IPS DF 4.7 (cell line): ENCODE measurements around the gene VPS13C.

Experiments used
- DNase-seq: peaks from one replicate; pipeline ENCODE4 v3.0.0-alpha.2; 2013; ENCODE audit warnings: low spot score; ENCODE audit errors: extremely low read depth

VPS13C gene

DNA sequence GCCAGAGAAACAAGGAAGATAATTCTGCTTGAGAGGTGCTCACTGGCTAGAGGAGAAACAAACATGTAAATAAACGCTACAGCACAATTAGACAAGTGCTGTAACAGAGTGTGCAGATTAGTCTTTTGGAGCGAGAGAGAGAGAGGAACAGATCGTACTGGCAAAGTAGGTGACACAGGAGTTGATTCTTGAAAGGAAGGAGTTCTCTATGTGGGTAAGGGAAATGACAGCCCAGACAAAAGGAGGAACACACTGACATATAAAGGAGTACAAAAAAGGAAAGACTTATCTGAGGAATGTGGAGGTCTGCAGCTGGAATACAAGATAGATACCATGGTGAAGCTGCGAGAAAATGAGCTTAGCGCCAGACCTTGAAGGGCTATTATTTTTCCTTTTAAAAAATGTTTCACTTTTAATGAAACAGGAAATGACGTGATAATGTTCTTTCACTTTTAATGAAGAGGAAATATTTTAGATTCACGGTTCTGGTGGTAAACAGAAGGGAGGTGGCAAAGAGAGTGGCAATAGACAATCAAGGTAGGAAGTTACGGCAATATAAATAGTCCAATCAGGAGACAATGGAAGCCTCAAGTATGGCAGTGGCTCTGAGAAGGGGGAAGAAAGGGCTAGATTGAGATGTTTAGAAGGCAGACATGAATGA, 202.9 kb downstream of the VPS13C start:
- DNase-seq, result no peak

DNA sequence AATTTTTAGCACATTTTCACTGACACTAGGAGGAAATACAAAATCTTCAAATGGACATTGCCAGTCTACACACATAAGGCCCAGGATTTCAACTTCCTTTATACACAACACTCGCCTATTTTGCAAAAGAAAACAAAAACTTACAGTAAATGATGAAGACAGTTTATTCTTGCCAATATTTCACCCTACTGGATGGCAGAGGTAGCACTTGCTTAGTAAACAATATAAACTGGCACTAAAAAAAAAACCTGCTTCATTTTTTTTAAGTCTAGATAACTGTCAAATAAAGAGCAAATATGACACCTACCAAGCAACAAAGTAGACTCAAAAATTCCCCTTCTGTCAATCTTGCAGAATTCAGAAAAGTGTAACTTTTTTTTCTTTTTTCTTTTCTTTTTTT, 204.0 kb downstream of the VPS13C start:
- no peak for DNase-seq

DNA sequence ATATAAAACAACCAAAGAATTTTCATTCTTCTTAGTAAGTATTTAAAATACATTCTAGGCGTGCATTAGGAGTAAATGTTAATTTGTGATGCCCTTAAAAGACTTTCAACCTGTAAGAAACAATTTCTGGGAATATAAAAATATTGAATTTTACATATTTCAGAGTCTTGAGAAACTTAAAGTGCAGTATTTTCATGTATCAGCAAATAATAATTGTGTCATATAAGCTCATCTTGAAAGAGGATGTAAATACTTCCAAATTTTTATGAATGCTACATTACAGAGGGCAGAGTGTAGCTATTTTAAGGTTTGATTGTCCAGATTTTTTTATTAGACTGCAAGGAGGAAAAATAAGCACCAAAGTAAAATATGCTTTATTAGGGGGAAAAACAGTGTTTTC, 207.1 kb downstream of the VPS13C start:
- DNase-seq, result no peak

DNA sequence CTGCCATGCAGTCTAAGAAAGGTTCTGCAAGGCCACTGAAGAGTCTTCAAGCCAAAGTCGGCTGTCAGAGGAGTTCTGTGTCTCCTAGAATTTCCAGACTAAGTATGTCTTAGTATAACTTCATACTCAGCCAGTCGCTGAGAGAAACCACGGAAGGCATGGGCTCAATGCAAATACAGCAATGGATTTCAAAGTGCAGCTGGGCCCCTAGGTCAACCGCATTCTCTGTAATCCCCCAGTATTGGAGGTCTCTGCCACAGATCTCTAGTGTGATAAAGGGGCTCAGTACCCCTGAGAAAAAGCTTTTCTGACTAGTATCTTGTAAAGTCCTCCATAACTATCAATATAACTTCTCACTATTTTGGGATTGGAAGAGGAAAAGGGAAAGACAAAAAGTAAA, 208.3 kb downstream of the VPS13C start:
- DNase-seq, result no peak

DNA sequence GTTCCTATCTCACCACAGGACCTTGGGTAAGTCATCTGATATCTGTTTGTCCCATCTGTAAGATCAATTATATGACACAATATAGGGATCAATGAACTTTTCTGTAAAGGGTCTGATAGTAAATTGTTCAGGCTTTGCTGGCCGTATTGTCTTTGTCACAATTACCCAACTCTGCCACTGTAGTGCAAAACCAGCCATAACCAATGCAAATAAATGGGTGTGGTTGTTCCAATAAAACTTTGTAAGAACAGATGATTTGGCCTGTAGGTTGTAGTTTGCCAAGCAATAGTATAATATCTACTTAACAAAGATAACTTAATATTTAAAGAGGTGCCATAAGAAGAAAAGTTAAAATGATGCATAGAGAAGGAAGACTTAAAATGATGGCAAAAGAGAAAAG, 210.8 kb downstream of the VPS13C start:
- DNase-seq, result no peak

DNA sequence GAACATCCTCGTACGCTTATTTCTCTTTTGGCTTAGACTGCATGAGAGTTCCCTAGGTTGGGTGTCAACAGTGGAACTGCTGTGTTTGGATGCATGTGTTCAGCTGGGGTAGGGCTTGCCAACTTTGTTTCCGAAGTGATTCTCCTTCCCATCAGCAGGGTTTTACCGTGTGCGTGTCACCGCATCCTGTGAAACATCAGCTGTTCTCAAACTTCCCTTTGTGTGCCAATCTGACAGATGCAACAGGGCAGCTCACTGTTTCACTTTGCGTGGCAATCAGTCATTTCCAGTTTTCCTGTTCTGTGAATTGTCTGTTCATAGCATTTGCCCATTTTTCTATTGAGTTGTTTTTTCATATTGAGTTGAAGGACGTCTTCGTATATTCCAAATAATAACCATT, 218.8 kb downstream of the VPS13C start:
- no peak for DNase-seq

DNA sequence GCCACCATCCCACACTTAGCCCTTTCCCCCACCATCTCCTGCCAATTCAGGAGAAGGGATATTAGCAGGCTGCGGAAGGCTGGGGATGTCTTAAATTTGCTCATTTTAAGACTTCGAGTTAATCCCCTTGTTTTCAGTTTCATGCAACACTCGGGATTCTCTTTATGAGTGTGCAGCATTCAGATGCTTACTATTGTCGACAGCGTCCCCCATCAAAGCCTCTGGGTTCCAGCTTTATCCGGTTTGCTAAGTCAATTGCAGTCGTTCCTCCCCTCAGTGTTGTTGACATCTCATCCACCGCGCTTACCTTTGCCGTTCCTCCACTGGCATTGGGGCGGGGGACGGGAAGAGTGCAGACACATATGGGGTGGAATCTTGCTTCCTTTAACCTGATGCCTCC, 220.2 kb downstream of the VPS13C start:
- no peak for DNase-seq

DNA sequence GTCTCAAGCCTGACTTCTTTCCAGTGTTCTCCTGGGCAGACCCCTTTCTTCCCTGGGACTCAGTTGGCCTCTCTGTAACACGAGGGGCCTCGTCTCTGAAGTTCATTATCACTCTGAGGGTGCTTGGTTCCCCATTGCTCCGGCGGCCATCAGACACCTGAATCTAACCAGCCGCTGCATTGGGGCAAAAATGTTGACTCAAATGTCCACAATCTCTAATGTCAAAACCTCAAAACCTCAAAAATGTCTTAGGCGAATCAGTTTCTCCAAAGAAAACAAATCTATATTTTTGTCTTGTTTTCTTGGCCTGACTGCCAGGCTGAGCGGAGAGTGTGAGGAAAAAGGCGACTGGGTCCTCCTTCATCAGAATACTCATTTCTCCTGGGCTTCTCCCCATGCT, 220.7 kb downstream of the VPS13C start:
- no peak for DNase-seq

DNA sequence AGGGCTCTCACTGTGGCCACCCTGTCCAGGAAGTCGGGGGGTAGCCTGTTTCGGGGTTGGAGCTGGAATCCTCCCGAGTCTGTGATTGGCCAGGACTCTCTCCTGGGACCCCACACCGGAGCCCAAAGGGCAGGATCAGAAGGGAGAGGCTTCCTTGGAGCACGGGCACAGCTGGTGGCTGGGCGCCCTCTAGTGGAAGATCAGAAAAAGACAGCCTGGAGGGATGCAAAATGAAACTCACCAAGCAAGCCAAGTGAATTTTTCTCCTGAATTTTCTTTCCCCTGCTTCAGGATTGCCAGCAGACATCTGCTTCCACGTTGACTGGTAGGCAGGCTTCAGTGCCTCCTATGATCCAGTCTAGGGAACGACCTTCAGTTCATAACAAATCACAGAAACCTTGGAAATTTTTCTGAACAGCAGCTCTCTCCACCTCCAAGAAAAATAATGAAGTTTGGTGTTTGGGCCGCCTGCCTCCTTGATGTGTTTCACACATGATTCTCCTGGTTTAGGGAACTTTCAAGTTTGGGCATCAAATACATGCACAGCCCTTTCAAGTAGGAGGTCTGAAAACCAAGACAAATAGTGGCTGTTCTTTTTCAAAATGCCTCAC, 224.6 kb downstream of the VPS13C start:
- peak; percentile 46 for DNase-seq

DNA sequence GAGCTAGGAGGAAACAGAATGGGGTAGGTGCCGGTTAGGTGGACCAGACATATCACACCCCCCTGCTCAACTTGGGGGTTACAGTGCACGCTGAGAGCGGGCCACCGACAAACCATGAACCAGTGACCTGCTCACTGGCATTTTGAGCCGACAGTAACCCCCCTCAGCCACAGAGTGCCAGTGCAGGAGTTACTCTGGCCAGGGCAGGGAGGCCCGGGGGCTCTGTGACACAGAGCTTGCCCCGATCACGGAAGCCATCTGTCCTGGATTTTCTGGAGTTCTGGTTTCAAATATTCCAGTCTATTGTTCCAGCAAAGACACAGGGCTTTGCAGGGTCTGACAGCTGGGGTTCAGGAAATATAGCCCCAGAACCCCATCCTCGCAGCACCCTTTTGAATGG, 225.2 kb downstream of the VPS13C start:
- DNase-seq, result no peak

DNA sequence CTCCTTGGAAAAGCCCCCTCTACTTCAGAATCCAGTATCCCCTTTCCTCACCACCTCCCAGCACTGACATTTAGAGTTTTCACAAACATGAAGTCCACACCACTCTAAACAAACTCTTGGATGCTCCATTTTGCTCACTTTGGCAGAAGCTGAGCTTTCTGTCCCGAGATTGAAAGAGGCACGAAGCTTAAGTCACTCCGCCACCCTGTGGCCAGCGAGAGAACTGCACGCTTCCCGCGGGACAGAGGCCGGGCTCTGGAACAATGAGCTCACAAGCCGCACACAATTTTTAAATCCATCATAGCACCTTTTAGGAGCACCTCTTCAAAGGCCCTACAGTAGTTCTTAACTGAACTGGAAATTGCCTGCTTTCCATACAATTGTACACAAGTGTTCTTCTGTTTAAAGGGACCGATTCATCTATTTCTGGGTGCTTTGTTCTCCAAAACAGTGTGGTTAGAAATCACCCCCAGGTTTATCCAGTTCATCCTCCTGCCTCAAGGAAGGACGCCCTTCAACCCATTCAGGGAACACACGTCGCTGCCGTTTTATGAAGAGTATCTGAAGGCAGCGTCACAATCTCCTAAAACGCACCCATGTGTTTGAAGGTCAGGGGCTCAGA, 226.1 kb downstream of the VPS13C start:
- DNase-seq, result peak; percentile 36

DNA sequence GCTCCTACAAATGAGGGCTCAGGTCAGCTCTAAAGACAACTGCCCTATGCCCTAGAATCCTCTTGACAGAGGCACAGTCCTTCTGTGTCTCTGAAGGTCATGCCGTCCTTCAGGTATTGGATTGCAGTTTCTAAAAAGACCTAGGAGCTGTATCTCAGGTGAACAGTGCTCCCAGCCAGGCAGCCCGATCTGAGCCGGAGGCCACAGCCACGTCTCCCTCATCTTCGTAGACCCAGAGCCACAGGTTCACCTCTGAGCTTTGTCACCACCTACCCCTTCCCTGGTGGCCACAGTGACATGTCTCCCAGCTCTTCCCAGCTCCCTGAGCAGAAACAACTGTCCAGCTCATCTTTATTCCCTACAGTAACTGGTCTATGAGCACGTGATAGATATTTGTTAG, 228.0 kb downstream of the VPS13C start:
- DNase-seq, result no peak

DNA sequence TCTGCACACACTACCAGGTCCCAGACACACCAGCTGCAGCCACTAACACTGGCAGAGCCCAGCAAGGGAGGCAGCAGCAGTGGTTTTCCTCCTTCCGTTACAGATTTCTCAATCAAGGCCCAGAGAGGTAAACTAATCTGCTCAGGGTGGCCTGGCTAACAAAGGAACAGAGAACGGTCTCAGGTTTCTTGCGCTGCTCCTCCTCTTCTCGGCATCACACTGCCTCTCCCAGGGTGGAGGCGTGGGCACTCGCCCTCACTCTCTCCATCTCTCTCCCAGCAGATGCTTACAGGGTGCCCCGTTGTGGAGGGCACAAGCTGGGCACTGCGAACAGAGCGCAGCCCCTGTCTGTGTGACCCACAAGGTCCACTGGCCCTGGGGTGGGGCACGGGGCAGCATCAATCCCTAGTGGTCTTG, 228.7 kb downstream of the VPS13C start:
- no peak for DNase-seq

DNA sequence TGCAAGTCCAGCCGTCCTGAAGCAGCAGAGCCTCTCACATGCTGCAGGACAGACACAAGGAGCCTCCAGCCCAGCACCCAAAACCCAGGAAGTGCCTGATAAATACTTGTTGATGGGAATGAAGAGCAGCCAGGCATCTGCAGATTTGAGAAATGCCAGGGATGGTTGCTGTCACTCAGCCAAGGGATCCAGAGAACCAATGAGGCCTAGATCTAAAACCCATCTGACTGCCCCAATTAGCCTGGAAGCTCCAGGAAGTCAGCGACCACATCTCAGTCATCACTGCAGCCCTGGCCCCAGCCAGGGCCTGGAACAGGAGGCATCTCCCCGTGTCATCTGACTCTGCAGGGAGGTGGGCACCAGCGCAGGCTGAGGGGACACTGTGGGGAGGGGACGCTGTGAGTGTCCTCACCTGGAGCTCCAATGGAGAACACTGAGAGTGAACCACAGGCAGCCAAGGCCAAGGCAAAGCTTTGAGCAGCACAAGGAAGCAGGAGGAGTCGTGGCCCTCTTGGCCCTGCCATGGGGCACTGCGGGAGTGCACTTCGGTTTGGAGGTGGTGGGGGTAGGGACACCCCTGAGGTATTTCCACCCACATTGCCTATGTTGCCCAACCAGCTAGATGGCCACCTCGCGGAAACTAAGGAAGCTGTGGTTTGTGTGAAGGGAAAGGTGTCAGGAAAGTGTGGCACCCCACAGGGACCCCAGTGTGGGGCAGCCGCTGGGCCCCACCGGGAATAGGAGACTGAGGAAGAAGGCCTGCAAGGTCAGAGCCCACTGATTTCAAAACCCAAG, 229.5 kb downstream of the VPS13C start:
- no peak for DNase-seq

DNA sequence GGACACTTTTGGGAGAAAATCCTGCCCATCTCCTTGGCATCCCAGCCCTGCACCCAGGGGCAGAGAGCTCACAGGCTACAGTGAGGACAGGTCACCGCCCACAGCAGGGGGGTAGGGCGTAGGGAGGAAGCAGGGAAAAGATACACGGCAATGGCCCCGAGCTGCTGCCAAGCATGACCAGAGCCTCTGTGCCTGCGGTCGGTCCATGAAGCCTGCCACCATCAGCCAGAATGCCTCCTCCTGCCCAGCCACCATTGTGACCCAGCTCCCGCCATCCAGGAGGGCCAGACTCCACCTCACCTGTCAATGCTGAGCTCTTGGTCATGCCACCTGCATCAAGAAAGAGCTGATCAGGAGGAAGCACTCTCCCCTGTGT, 230.7 kb downstream of the VPS13C start:
- DNase-seq, result no peak

DNA sequence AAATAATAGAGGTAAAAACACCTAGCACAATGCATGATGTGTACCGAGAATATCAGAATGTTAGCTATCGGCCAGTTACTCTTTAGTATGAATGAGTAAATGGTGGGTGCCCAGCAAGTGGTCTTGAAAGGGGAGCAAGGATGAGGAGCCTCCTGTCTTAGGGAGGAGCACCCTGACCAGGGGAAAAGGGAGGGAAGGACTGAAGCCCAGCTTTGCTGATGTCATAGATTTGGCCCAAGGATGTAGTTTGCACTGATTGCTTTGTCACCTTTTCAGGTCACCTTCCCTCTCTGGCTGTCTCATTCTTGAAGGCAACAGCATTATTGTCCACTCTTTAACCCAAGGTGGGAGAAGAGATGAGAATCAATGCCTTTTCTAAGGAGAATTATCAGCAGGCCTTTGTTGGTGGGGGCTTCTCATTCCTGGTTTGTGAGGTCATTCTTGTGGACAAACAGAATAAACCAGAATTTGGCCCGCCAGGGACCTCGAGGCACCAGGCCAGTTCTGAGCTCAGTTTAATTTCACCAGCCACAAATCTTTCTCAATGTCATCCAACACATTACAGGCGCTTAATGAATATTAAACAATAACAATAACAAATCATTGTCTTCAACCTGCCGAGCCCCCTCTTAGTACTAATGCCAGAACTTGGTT, 231.3 kb downstream of the VPS13C start:
- no peak for DNase-seq

DNA sequence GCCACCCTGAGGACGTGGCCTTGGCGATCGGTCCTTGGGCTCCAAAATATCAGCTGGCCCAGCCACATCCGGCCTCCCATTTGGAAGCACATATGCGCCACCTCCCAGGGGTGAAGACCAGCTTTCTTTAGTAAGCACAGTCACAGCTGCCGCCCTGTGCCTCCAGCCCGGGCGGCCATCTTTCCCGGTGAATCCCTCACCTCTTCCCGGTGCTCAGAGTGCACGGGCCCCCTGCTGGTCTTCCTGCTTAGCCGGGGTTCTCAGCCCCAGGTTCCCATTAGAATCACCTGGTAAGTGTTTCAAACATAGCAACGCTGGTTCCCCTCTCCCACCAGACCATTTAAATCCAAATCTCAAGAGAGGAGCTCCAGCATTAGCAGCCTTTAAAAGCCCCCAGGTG, 232.2 kb downstream of the VPS13C start:
- DNase-seq, result no peak

DNA sequence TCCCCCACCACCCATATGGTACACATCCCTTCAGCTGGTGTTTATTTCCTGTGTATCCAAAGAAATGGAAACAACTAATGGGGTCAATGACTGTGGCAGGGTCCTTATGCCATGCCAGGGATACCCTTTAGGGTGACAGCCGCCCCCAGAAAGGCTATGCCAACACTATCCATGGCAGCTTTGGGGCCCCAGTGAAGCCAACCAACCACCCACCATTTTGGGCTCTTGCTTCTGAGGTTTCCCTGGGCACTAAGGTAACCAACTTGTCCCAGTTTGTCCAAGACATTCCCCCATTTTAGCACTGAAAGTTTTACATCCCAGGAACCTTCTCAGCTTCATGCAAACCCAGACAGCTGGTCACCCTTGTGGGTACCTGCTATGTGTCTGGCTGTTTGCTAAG, 233.1 kb downstream of the VPS13C start:
- DNase-seq, result no peak

DNA sequence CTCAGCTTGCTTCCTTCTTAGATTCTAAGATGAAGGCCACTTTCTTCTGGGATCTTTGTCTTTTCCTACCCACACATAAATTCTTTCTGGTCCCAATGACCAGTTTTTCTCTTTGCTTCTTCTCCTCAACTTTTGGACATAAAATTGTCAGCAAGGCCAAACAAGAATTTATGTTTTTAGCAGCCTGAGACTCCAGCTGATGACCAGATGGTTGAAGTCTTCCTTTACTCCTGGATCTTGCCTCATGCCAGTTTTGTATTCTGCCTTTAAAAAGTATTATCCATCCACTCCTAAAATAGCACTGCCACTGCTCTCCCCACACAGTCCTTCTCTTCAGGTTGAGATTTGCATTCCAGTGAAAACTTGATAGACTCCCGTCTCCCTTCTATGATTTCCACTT, 236.0 kb downstream of the VPS13C start:
- DNase-seq, result no peak

DNA sequence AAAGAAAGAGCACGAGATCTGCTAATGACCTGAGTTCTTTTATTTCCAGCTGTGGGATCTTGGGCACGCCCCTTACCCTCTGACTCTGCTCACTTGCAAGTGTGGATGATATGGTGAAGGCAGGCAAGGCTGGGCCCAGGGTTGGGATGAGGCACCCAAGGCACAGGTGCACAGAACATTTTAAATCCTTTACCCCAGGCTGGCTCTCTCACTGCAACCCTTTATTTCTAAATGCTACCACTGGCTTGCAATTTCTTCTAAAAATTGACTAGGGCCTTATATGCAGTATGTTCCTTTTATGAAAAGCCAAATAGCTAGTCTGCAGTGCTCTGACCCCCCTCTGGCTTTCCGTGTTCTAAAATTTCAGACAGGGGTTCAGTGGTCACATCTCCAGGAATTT, 237.7 kb downstream of the VPS13C start:
- DNase-seq, result no peak

DNA sequence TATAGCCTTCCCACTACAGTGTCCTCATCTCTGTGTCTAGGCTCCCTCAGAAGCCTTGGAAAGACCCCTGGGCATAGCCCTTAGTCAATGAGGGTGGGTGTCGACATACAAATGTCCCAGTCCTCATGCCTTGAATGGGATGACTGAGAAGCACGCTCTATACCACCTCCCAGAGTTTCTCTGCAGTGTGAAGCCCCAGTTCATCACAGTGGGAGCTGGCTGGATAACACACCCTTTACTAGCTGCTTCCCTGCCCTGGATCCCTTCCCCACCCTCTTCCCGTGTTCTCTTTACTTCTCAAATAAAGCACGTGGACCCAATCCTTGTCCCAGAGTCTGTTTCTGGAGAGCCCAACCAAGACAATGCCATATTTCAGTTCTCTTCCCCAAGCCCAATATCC, 239.3 kb downstream of the VPS13C start:
- DNase-seq, result no peak

DNA sequence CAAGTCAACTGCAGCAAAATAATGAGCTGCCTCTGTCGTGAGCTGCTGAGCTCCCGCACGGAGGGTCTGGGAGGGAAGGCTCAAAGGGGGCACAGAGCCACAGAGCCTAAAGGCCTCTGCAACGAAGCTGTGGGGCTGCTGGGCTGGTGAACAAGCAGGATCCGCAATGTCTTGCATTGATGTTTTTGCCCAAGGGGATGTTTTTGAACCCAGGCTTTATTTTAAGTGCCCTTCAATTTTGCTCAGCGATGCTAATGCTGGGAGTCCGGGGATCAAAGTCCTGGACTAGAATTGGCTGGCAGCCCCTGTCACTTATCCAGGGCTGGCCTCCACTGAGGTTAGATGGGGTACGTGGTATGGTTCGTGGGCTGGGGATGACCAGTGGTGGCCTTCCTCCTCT, 240.0 kb downstream of the VPS13C start:
- no peak for DNase-seq
